ENCODE results near the gene MTCL3.

Gene MTCL3

DNA sequence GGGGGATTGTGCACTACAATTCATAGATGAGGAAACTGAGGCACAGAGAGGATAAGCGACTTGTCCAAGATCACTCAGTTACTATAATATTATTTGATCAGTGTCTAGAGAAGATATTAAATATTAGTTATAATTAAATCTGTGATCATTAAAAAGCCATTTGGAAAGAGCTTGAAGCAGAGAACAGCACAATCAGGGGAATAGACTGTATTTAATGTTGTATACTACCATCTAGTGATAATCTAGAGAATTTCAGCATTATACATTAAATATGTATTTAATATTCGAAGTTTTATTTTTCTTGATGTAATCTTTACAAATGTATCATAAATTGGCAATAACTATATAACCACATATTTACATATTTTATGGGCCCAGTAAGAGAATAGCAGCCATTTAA lies 20.1 kb upstream of the MTCL3 start:
- H3K27me3 ChIP-seq (ENCODE audit: insufficient read depth, low read depth, low read length) = no peaks in the 10 kb centered on the region
- H4K20me1 ChIP-seq (ENCODE audit: insufficient read depth) = no peaks in the 10 kb centered on the region
- no peak overlapping the region for H2AFZ ChIP-seq (ENCODE audit: low read depth, low read length)
- H3K27ac ChIP-seq (ENCODE audit: low read length) = no peak overlapping the region
- H3K9me3 ChIP-seq (ENCODE audit: low read length) = no peaks in the 10 kb centered on the region
- no peaks in the 10 kb centered on the region for H3F3A ChIP-seq (ENCODE audit: insufficient read depth, low read length, poor library complexity, severe bottlenecking)
- H3K36me3 ChIP-seq (ENCODE audit: insufficient read depth, low read length) = no peaks in the 10 kb centered on the region
- H3K79me2 ChIP-seq (replicated peaks; ENCODE audit: insufficient read depth, low read length) = no peaks in the 10 kb centered on the region
- H3K4me2 ChIP-seq (ENCODE audit: low read length) = no peak overlapping the region
- TF ChIP-seq, protein P1, sequence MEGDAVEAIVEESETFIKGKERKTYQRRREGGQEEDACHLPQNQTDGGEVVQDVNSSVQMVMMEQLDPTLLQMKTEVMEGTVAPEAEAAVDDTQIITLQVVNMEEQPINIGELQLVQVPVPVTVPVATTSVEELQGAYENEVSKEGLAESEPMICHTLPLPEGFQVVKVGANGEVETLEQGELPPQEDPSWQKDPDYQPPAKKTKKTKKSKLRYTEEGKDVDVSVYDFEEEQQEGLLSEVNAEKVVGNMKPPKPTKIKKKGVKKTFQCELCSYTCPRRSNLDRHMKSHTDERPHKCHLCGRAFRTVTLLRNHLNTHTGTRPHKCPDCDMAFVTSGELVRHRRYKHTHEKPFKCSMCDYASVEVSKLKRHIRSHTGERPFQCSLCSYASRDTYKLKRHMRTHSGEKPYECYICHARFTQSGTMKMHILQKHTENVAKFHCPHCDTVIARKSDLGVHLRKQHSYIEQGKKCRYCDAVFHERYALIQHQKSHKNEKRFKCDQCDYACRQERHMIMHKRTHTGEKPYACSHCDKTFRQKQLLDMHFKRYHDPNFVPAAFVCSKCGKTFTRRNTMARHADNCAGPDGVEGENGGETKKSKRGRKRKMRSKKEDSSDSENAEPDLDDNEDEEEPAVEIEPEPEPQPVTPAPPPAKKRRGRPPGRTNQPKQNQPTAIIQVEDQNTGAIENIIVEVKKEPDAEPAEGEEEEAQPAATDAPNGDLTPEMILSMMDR (IDR thresholded peaks at IDR 0.05; ENCODE audit: poor library complexity, severe bottlenecking) = peak; percentile 73
- TF ChIP-seq EZH2 (IDR thresholded peaks at IDR 0.05; ENCODE audit: borderline replicate concordance, insufficient read depth, low read length, poor library complexity, severe bottlenecking) = no peak
- TF ChIP-seq POLR2AphosphoS5 (IDR thresholded peaks at IDR 0.05) = no peak
- peak; percentile 77 for TF ChIP-seq RAD21 (conservative IDR thresholded peaks at IDR 0.05)
- no peak for TF ChIP-seq MXI1 (conservative IDR thresholded peaks at IDR 0.05; ENCODE audit: poor library complexity, severe bottlenecking)
- no peak for TF ChIP-seq EP300 (conservative IDR thresholded peaks at IDR 0.05; ENCODE audit: poor library complexity, severe bottlenecking)
- no peak for TF ChIP-seq TAF1 (IDR thresholded peaks at IDR 0.05; ENCODE audit: low read depth)
- TF ChIP-seq, protein P2, sequence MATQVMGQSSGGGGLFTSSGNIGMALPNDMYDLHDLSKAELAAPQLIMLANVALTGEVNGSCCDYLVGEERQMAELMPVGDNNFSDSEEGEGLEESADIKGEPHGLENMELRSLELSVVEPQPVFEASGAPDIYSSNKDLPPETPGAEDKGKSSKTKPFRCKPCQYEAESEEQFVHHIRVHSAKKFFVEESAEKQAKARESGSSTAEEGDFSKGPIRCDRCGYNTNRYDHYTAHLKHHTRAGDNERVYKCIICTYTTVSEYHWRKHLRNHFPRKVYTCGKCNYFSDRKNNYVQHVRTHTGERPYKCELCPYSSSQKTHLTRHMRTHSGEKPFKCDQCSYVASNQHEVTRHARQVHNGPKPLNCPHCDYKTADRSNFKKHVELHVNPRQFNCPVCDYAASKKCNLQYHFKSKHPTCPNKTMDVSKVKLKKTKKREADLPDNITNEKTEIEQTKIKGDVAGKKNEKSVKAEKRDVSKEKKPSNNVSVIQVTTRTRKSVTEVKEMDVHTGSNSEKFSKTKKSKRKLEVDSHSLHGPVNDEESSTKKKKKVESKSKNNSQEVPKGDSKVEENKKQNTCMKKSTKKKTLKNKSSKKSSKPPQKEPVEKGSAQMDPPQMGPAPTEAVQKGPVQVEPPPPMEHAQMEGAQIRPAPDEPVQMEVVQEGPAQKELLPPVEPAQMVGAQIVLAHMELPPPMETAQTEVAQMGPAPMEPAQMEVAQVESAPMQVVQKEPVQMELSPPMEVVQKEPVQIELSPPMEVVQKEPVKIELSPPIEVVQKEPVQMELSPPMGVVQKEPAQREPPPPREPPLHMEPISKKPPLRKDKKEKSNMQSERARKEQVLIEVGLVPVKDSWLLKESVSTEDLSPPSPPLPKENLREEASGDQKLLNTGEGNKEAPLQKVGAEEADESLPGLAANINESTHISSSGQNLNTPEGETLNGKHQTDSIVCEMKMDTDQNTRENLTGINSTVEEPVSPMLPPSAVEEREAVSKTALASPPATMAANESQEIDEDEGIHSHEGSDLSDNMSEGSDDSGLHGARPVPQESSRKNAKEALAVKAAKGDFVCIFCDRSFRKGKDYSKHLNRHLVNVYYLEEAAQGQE (IDR thresholded peaks at IDR 0.05; ENCODE audit: borderline replicate concordance) = no peak
- peak; percentile 74 for TF ChIP-seq SMC3 (conservative IDR thresholded peaks at IDR 0.05; ENCODE audit: poor library complexity)
- no peaks in the 10 kb centered on the region for H3K9me2 ChIP-seq (ENCODE audit: insufficient read depth, low read length)
- H3K4me3 ChIP-seq (ENCODE audit: low read length) = no peak overlapping the region
- H3K9ac ChIP-seq (ENCODE audit: low read length) = no peak overlapping the region

DNA sequence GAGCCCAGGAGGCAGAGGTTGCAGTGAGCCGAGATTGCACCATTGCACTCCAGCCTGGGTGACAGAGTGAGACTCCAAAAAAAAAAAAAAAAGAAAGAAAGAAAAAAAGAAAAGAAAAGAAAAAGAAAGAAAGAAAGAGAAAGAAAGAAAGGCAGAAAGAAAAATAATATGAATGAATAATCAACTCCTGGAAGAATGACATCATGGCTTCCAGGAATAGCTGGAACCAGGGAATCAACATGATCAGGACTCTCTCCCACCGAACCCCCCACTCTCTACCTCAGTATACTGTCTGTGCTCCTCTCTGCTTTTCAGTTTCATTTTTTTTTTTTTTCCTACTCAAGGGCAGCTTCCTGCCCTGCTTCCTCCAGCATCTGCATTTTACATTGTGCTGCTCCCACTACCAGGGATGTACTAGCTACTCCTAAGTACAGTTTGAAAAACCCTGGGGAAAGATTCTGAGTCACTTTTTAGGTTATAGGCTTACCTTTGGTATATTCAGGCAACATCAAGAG lies 19.7 kb upstream of the MTCL3 start:
- Histone ChIP-seq H3K9ac (ENCODE audit: low read length) (no peak overlapping the region), H3K36me3 (ENCODE audit: insufficient read depth, low read length) (no peaks in the 10 kb centered on the region), H3K27ac (ENCODE audit: low read length) (no peak overlapping the region), H3K9me2 (ENCODE audit: insufficient read depth, low read length) (no peaks in the 10 kb centered on the region), H3K79me2 (replicated peaks; ENCODE audit: insufficient read depth, low read length) (no peaks in the 10 kb centered on the region), H3K4me2 (ENCODE audit: low read length) (no peak overlapping the region), H3K4me3 (ENCODE audit: low read length) (no peak overlapping the region), H3K27me3 (ENCODE audit: insufficient read depth, low read depth, low read length) (no peaks in the 10 kb centered on the region), H3F3A (ENCODE audit: insufficient read depth, low read length, poor library complexity, severe bottlenecking) (no peaks in the 10 kb centered on the region), H4K20me1 (ENCODE audit: insufficient read depth) (no peaks in the 10 kb centered on the region), H2AFZ (ENCODE audit: low read depth, low read length) (no peak overlapping the region), H3K9me3 (ENCODE audit: low read length) (no peaks in the 10 kb centered on the region)
- TF ChIP-seq EZH2 (IDR thresholded peaks at IDR 0.05; ENCODE audit: borderline replicate concordance, insufficient read depth, low read length, poor library complexity, severe bottlenecking) (no peak), POLR2AphosphoS5 (IDR thresholded peaks at IDR 0.05) (no peak)
